GM18867 (cell line): ENCODE results near the gene TTLL8.

Experiments
- ATAC-seq: cut with Tn5 transposase; IDR thresholded peaks from one replicate; pipeline ENCODE4 v1.9.1; 2021; ENCODE audit warnings: mild to moderate bottlenecking, moderate library complexity; ENCODE audit not compliant: unreplicated experiment

The TTLL8 gene

GRCh38 chr22:49970528-49971231, 87.4 kb downstream of the TTLL8 start:
- ATAC-seq: peak; percentile 68

GRCh38 chr22:49969751-49970527, 88.2 kb downstream of the TTLL8 start:
- no peak for ATAC-seq

- no peak for ATAC-seq
Measured at GRCh38 chr22:49968831-49969661, 89.1 kb downstream of the TTLL8 start.
